HG03025 (cell line): ENCODE measurements around the gene ANKRD13D.
"Not testable (repeated sequence)": the region's sequence is repeated elsewhere in the genome, so short reads cannot be mapped to it uniquely, and the experiment has no call there.

ENCODE experiments used
- ATAC-seq: cut with Tn5 transposase; IDR thresholded peaks from one replicate; pipeline ENCODE4 v1.9.1; 2021; ENCODE audit warnings: mild to moderate bottlenecking, moderate library complexity; ENCODE audit not compliant: unreplicated experiment, low FRiP score

Gene ANKRD13D

GRCh38 chr11:67289226-67289650 lies at the start of gene ANKRD13D:
Gene ANKRD13D, plus strand, starts transcription at chr11:67289303. Its CDS starts 158 bp downstream, at chr11:67289461.
- peak; percentile 33 for ATAC-seq

GRCh38 chr11:67239783-67240575 lies 49.1 kb upstream of the ANKRD13D start:
- peak; percentile 76 for ATAC-seq

- ATAC-seq = no peak
Measured at GRCh38 chr11:67240576-67241389, 48.3 kb upstream of the ANKRD13D start.

GRCh38 chr11:67242548-67242947 lies 46.6 kb upstream of the ANKRD13D start:
- no peak for ATAC-seq

GRCh38 chr11:67243051-67243450 lies 46.1 kb upstream of the ANKRD13D start:
- ATAC-seq = no peak

GRCh38 chr11:67245046-67245445 lies 44.1 kb upstream of the ANKRD13D start:
- ATAC-seq = no peak

GRCh38 chr11:67247946-67248550 lies 41.1 kb upstream of the ANKRD13D start:
- ATAC-seq = no peak

GRCh38 chr11:67248653-67249052 lies 40.5 kb upstream of the ANKRD13D start:
- no peak for ATAC-seq

GRCh38 chr11:67250059-67251043 lies 38.8 kb upstream of the ANKRD13D start:
- no peak for ATAC-seq

- no peak for ATAC-seq
Measured at GRCh38 chr11:67251841-67252240, 37.3 kb upstream of the ANKRD13D start.

GRCh38 chr11:67252831-67253239 lies 36.3 kb upstream of the ANKRD13D start:
- ATAC-seq = no peak

GRCh38 chr11:67253872-67254624 lies 35.1 kb upstream of the ANKRD13D start:
- ATAC-seq = no peak

- ATAC-seq = no peak
Measured at GRCh38 chr11:67254798-67255197, 34.3 kb upstream of the ANKRD13D start.

- ATAC-seq = no peak
Measured at GRCh38 chr11:67255353-67255752, 33.8 kb upstream of the ANKRD13D start.

GRCh38 chr11:67255864-67256263 lies 33.2 kb upstream of the ANKRD13D start:
- ATAC-seq = no peak

- ATAC-seq = no peak
Measured at GRCh38 chr11:67256477-67257135, 32.5 kb upstream of the ANKRD13D start.

- no peak for ATAC-seq
Measured at GRCh38 chr11:67260406-67260805, 28.7 kb upstream of the ANKRD13D start.

- not testable (repeated sequence) for ATAC-seq
Measured at GRCh38 chr11:67260885-67261639, 28.0 kb upstream of the ANKRD13D start.
